ENCODE data around the gene RAPGEF5.

Gene RAPGEF5

GRCh38 chr7:22356701-22357310 is at the start of gene RAPGEF5:
RAPGEF5 (minus strand) TSS chr7:22357154; CDS start chr7:22357060, 94 bp downstream.
- FAIRE-seq = no peak
- DNase-seq (ENCODE audit: insufficient read length, low spot score) = no peak
- TF ChIP-seq POLR2A (IDR thresholded peaks at IDR 0.05; ENCODE audit: low read depth, low read length) = no peak

GRCh38 chr7:22406715-22407114 is 49.8 kb upstream of the RAPGEF5 start:
- DNase-seq (ENCODE audit: insufficient read length, low spot score) = no peak
- FAIRE-seq = no peak
- no peak for TF ChIP-seq POLR2A (IDR thresholded peaks at IDR 0.05; ENCODE audit: low read depth, low read length)

- FAIRE-seq = no peak
- DNase-seq (ENCODE audit: insufficient read length, low spot score) = no peak
- TF ChIP-seq POLR2A (IDR thresholded peaks at IDR 0.05; ENCODE audit: low read depth, low read length) = no peak
Measured at GRCh38 chr7:22404421-22405023, 47.6 kb upstream of the RAPGEF5 start.

- DNase-seq (ENCODE audit: insufficient read length, low spot score) (no peak), FAIRE-seq (no peak)
- no peak for TF ChIP-seq POLR2A (IDR thresholded peaks at IDR 0.05; ENCODE audit: low read depth, low read length)
Measured at GRCh38 chr7:22403344-22403743, 46.4 kb upstream of the RAPGEF5 start.

- no peak for DNase-seq (ENCODE audit: insufficient read length, low spot score)
- TF ChIP-seq POLR2A (IDR thresholded peaks at IDR 0.05; ENCODE audit: low read depth, low read length) = no peak
- no peak for FAIRE-seq
Measured at GRCh38 chr7:22402250-22402649, 45.3 kb upstream of the RAPGEF5 start.

- FAIRE-seq (no peak), DNase-seq (ENCODE audit: insufficient read length, low spot score) (no peak)
- TF ChIP-seq POLR2A (IDR thresholded peaks at IDR 0.05; ENCODE audit: low read depth, low read length) = no peak
Measured at GRCh38 chr7:22400936-22401553, 44.1 kb upstream of the RAPGEF5 start.

GRCh38 chr7:22400150-22400814 is 43.3 kb upstream of the RAPGEF5 start:
- TF ChIP-seq POLR2A (IDR thresholded peaks at IDR 0.05; ENCODE audit: low read depth, low read length) = no peak
- FAIRE-seq (no peak), DNase-seq (ENCODE audit: insufficient read length, low spot score) (no peak)

- no peak for TF ChIP-seq POLR2A (IDR thresholded peaks at IDR 0.05; ENCODE audit: low read depth, low read length)
- FAIRE-seq = no peak
- DNase-seq (ENCODE audit: insufficient read length, low spot score) = no peak
Measured at GRCh38 chr7:22399546-22399945, 42.6 kb upstream of the RAPGEF5 start.

GRCh38 chr7:22399091-22399490 is 42.1 kb upstream of the RAPGEF5 start:
- FAIRE-seq (no peak), DNase-seq (ENCODE audit: insufficient read length, low spot score) (no peak)
- no peak for TF ChIP-seq POLR2A (IDR thresholded peaks at IDR 0.05; ENCODE audit: low read depth, low read length)

- FAIRE-seq = no peak
- no peak for DNase-seq (ENCODE audit: insufficient read length, low spot score)
- no peak for TF ChIP-seq POLR2A (IDR thresholded peaks at IDR 0.05; ENCODE audit: low read depth, low read length)
Measured at GRCh38 chr7:22397981-22398380, 41.0 kb upstream of the RAPGEF5 start.

- no peak for TF ChIP-seq POLR2A (IDR thresholded peaks at IDR 0.05; ENCODE audit: low read depth, low read length)
- FAIRE-seq = no peak
- DNase-seq (ENCODE audit: insufficient read length, low spot score) = no peak
Measured at GRCh38 chr7:22395222-22395621, 38.3 kb upstream of the RAPGEF5 start.

- DNase-seq (ENCODE audit: insufficient read length, low spot score) = no peak
- TF ChIP-seq POLR2A (IDR thresholded peaks at IDR 0.05; ENCODE audit: low read depth, low read length) = no peak
- FAIRE-seq = no peak
Measured at GRCh38 chr7:22394739-22395138, 37.8 kb upstream of the RAPGEF5 start.

GRCh38 chr7:22393913-22394729 is 37.2 kb upstream of the RAPGEF5 start:
- DNase-seq (ENCODE audit: insufficient read length, low spot score) (no peak), FAIRE-seq (no peak)
- TF ChIP-seq POLR2A (IDR thresholded peaks at IDR 0.05; ENCODE audit: low read depth, low read length) = no peak

GRCh38 chr7:22390516-22390915 is 33.6 kb upstream of the RAPGEF5 start:
- DNase-seq (ENCODE audit: insufficient read length, low spot score) (no peak), FAIRE-seq (no peak)
- no peak for TF ChIP-seq POLR2A (IDR thresholded peaks at IDR 0.05; ENCODE audit: low read depth, low read length)
